ENCODE results near the gene NR2F1-AS1.

The NR2F1-AS1 gene

DNA sequence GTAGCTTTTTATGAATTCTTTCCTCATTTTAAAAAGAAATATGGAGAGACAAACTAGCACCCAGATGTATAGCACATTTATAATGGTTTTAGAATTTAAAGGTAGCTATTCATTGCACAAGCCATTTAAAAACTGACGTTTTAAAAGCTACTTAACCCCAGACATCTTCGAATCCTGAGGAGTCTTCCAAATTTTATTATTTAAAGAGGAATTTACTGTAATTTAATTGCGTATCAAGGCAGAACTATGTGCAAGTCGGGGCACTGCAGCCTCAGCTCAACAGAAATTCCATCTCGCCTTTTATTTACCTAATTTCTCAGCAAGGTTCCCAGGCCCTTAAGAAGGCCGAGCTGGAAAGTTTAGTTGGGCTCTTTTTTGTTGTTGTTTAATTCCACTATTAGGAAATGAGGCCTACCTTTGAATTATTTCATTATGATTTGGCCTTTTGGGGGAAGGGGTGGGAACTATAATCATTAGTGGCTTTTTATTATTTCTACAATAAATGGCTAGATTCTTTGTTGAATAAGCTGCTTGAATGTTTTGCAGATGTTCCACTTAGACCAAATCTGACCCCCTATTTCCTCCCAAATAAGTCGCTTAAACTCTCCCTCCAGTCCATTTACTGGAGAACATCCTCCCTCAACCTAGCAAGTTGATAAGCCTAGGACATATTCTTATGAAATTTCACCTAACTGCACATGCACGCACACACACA lies 22.2 kb upstream of the NR2F1-AS1 start:
- no peak for DNase-seq (ENCODE audit: low read depth in 2 of 2, low spot score in 1 of 2)

DNA sequence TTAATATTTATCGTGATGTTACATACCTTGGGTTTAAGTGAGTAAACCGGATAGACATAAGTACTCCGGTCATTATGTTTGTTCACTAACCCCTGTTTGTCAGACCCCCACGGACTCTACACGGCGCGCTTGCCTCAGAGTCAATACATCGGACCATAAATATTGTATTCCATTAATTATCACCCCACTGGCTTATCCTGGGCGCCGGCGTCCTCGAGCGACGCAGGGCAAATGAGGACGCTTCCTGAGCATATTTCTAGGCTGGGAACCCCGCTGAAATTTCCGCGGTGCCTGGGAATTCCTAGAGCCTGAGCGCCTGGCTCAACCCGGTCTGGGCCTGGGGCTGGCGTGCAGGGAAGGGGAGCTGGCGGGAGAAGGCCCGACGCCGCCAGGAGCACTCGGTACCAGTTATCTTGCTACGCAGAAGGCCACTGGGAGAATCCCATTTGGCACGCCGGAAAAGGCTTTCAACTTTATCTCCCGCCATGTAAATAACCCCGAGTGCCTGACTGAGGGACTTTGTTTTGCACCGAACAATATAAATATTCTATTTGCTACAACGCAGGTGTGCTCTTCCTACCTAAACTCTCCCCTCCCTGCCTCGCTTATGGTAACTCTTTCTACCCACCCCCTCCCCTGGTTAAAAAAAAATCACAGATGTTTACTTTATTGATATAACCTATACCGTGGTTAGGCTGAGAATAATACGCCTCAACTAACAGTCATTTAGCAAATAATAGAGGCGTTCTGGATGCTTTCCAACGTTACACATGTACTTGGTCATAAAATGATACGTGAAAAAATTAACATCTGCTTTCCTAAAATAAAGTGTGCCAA lies 21.4 kb upstream of the NR2F1-AS1 start:
- DNase-seq (ENCODE audit: low read depth in 2 of 2, low spot score in 1 of 2), result no peak

DNA sequence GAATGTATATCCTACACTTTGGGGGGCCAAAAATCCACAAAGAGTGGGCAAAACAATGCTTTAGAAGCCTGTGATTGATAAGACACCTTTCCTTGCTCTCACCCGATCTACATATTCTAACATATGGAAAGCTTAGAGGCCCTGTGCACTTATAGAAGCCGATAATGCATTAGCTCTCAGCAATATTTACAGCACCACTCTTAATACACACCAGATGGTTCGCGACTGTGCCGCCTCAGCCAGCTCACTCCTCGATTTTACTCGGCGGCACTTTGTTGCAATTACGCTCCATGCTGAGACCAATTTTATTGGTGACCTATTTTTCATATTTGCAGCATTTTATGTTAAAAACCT lies 20.8 kb upstream of the NR2F1-AS1 start:
- no peak for DNase-seq (ENCODE audit: low read depth in 2 of 2, low spot score in 1 of 2)

DNA sequence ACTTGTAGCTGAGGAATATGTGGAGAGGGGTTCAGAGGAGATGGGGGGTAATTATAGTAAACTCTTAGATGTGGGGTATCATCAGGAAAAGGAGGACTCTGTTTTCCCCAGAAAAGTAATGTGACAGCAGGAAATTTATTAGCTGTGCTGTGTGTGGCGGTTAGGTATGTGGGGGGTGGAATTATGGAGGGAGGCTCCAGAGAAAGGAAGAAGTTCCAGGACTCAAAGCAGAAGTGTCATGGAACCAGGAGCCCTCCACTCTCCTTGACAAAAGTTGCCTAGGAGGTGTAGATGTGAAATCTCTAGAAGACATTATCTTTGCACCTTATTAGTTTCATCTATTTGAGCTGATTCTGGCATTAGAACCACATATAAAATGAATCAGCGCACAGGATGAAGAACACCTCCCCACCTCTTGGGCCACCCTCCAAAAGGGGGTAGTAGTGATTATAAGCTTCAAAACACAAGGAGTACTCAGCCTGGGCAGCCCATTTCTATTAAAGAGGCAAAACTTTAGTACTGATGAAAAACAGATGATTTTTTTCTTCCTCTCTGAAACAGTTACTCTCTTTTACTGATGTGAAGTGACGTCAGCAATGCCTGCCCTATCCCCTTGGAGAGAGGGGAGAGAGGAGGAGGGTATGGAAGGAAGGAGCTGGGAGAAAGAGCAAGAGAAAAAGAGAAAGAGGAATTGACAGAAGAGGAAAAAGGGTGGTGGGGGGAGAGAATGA lies 20.2 kb upstream of the NR2F1-AS1 start:
- DNase-seq (ENCODE audit: low read depth in 2 of 2, low spot score in 1 of 2), result no peak

GRCh38 chr5:93600409-93601070 lies 19.5 kb upstream of the NR2F1-AS1 start:
- no peak for DNase-seq (ENCODE audit: low read depth in 2 of 2, low spot score in 1 of 2)

GRCh38 chr5:93599399-93600120 lies 18.5 kb upstream of the NR2F1-AS1 start:
- DNase-seq (ENCODE audit: low read depth in 2 of 2, low spot score in 1 of 2), result no peak

DNA sequence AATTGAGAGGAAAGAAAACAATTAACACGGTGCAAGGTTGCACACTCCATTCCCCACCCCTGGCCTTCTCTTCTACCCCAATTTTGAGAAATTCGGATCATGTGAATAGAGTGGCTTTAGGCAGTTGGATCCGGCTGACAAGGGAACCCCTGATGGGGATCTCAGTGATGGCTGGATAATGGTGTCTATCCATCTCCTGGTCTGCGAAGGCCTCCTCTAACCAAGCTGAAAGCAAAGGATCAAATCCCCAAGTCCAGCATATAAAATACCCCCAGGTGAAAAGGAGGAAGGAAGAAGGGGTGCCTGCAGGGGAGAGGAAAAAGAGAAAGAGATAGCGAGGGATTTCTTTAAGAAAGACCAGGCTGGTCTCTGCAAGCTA lies 18.0 kb upstream of the NR2F1-AS1 start:
- DNase-seq (ENCODE audit: low read depth in 2 of 2, low spot score in 1 of 2), result no peak

GRCh38 chr5:93598091-93599000 lies 17.3 kb upstream of the NR2F1-AS1 start:
- no peak for DNase-seq (ENCODE audit: low read depth in 2 of 2, low spot score in 1 of 2)

DNA sequence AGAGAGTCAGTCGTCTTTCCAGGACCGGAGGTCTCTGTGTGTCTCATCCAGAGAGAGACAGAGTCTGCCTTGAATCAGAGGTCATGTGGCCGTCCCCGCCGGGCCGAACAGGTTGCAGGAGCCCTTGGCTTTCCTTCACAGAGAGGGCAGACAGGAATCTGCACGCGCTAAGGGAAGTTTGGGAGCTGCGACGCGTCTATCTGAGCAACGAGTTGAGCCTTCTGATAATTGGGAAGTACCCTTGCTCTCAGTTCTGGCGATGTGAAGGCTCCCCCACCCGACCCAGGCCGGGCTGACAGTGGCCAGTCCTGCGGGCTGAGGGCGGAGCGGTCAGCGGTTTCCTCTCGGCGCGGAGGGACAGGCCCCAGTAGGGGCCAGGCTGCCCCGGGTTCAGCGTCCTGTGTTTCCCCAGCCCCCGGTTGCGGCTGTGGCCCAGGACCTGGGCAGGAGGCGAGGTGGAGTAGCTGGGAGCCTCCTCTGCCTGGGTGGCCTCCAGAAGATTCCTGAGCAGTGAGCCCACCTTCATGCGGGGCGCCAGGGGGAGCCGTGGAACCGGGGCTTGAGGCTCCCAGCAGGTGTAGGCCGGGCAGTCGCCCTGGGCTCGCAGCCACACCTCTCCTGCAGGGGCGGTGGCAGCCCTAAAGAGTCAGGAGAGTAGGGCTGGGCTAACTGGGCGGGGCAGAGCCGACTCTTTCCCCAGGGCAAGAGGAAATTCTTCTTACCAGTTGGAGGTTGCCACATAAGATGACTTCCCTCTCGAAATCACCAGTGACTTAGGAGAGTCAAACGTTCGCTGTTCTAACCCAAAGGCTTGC lies 15.9 kb upstream of the NR2F1-AS1 start:
- no peak for DNase-seq (ENCODE audit: low read depth in 2 of 2, low spot score in 1 of 2)

GRCh38 chr5:93596310-93596675 lies 15.3 kb upstream of the NR2F1-AS1 start:
- no peak for DNase-seq (ENCODE audit: low read depth in 2 of 2, low spot score in 1 of 2)

- DNase-seq (ENCODE audit: low read depth in 2 of 2, low spot score in 1 of 2), result no peak
Measured at GRCh38 chr5:93595420-93596147, 14.6 kb upstream of the NR2F1-AS1 start.

DNA sequence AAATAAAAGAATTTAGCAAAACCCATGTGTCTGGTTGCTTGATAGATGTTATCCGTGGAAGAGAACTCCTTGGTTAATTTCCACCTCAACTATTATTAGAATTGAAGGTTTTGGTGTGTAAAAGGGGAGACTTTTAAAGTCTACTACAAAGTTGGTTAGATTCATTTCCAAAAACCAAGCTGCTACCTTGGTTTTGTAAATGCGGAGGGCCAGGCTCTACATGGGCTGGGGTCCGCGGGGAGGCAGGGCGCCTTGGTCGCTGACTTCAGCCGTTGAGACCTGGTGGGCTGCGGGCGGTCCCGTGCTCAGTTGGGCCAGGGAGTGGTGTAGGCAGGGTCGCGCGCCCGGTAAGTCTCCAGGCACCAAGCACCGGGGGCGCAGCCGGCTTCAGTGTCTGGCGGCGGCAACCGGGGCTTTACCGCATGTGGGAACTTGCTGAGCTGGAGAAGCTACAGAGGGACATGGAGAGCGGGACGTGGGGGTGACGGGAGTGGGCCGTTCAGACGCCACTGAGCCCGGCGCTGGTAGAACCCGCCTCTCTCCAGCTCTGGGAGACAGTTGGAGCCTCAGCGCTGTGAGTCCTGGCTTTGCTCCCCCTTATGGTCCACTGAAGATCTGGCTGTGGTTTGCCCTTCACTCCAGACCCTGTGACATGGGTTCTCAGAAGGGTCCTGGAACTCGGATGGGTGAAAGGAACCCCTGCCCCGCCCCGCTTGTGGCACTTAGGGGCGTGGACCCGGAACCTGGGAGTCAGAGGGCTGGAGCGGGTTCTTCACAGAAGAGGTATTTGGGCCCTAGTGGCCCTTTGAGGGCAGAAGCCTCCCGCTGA lies 13.8 kb upstream of the NR2F1-AS1 start:
- DNase-seq (ENCODE audit: low read depth in 2 of 2, low spot score in 1 of 2), result no peak

DNA sequence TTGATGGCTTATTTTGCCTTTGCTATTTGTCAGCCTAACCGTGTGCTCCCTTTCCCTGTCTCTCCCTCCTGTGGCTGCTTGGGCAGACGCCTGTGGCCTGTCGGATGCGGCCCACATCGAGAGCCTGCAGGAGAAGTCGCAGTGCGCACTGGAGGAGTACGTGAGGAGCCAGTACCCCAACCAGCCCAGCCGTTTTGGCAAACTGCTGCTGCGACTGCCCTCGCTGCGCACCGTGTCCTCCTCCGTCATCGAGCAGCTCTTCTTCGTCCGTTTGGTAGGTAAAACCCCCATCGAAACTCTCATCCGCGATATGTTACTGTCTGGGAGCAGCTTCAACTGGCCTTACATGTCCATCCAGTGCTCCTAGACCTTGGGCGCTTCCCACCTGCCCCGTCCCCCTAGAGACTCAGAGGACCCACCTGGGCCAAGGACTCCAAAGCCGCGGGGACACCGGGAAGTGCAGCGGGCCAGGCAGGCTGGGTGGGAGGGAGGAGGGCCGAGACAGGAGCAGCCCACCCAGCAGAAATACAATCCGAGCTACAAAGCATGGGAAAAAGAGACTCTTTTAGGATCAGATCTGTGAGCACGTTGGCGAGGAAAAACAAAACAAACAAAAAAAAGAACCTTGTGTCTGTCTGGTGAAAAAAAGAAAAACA lies 12.6 kb upstream of the NR2F1-AS1 start:
- no peak for DNase-seq (ENCODE audit: low read depth in 2 of 2, low spot score in 1 of 2)

DNA sequence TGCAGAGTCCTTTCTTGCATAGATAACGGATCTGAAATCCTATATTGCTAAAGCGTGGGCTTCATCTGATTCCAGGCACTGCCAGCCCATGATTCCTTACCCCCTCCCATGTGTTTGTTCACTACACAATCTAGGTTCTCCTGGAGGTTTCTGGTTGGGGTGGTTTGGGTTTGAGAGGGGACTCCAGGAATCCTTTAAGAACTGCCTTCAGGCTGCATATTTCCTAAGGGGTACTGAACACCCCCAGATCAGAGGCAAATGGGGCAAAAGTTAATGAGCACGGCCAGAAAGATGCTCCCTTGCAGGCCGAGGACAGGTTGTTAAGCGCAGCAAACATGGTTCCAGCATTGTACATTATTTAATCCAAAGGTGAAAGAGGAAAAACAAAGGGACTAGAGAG lies 11.9 kb upstream of the NR2F1-AS1 start:
- DNase-seq (ENCODE audit: low read depth in 2 of 2, low spot score in 1 of 2), result no peak

GRCh38 chr5:93591323-93591945 lies 10.4 kb upstream of the NR2F1-AS1 start:
- DNase-seq (ENCODE audit: low read depth in 2 of 2, low spot score in 1 of 2), result no peak

- no peak for DNase-seq (ENCODE audit: low read depth in 2 of 2, low spot score in 1 of 2)
Measured at GRCh38 chr5:93590493-93590892, 9.5 kb upstream of the NR2F1-AS1 start.

DNA sequence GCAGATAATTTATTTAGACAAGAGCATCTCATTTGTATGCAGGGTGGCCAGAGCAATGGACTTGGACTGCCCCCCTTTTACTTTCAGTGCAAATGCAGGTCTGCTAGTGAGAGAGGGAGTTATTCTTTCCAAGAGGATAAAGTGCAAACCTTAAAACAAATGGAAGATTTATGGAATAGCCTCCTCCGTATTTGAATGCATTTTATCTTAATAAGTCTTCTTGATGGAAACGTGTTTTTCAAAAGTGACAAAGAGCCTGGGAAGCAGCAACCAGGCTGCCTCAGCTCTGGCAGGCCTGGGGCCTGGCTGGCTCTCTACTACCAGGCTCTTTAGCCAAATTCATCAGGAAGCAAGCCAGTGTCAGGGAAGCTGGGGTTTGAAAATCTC lies 8.8 kb upstream of the NR2F1-AS1 start:
- no peak for DNase-seq (ENCODE audit: low read depth in 2 of 2, low spot score in 1 of 2)
